Measurements from ENCODE around the gene RIPPLY1. TPM values are rescaled to one million over a fixed set of nuclear protein-coding genes. Genes with fewer than 3 reads are reported as not detected.

Gene RIPPLY1
- total RNA-seq, 3 donors from 2014 or later = 0.66 TPM; not detected in 2

DNA sequence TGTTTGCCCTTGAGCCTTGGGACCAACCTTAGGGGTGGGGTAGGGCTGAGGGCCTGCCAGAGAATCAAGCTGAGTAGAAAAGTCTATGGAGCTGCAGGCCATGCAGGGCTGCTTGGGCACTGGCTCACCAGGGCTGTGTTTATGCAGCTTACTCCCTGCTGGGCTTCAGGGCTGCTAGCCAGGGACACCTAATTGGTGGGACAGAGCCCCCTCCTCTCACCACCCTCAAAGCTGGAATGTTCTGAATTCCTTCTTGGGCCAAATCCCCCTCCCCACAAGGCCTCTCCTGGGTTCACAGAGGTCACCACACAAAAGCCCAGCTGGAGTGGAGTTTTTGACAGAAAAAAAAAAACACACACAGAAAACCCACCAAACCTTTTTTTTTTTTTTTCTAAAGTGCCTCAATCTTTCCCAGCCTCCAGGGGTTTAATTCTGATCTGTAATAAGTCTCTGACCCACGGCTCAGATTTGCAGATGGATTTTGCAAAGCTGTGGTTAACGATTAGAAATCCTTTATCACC, 16.9 kb upstream of the RIPPLY1 start, which contains the start of gene CLDN2:
Gene CLDN2, plus strand, starts transcription at position 471 of the 521 bp plus-strand sequence. CDS start 7,827 bp downstream, outside the sequence.
- no peak for DNase-seq (ENCODE audit: low spot score in 2 of 2)

DNA sequence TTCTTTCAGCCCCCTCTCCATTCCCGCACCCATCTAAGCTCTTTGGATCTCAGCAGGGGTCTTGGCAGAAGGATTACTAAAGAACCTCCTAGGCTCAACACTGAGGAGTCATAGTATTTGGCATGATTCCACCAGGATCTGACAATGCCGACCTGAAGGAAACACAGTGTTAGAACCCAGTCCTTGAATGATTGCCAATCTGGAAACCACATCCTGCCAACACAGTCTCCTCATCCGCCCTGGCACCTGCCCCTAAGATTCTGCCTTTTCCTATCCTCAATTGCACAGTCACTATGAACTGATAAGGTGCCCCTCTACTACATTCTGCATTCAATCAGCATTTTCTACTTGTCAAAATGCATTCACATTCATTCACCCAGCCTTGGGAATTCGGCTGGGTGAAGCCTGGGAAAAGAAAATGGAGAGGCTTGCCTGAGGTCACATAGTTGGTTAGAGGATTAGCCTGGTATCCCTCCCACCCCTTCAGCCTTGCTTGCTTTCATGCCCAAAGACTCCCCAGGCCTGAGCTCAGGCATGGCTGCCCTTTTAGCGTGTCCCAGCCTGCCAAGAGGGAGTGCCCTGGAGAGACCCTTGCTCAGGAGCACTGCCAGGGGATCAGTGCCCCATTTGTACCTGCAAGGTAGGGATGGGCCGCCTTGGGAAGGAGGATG, 14.8 kb upstream of the RIPPLY1 start:
- no peak for TF ChIP-seq POLR2A (IDR thresholded peaks at IDR 0.05)
- TF ChIP-seq POLR2AphosphoS5 (IDR thresholded peaks at IDR 0.05) = no peak
- TF ChIP-seq, protein P1, sequence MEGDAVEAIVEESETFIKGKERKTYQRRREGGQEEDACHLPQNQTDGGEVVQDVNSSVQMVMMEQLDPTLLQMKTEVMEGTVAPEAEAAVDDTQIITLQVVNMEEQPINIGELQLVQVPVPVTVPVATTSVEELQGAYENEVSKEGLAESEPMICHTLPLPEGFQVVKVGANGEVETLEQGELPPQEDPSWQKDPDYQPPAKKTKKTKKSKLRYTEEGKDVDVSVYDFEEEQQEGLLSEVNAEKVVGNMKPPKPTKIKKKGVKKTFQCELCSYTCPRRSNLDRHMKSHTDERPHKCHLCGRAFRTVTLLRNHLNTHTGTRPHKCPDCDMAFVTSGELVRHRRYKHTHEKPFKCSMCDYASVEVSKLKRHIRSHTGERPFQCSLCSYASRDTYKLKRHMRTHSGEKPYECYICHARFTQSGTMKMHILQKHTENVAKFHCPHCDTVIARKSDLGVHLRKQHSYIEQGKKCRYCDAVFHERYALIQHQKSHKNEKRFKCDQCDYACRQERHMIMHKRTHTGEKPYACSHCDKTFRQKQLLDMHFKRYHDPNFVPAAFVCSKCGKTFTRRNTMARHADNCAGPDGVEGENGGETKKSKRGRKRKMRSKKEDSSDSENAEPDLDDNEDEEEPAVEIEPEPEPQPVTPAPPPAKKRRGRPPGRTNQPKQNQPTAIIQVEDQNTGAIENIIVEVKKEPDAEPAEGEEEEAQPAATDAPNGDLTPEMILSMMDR (IDR thresholded peaks at IDR 0.05) = no peak
- H3K4me3 ChIP-seq = no peak overlapping the region
- no peaks in the 10 kb centered on the region for H3K36me3 ChIP-seq
- peaks cover 0 to 67% of the 10 kb centered on the region in 2 donors for H3K27me3 ChIP-seq
- no peak for DNase-seq (ENCODE audit: low spot score in 2 of 2)
- no peak overlapping the region for H3K27ac ChIP-seq
- intact Hi-C loops (cut with DNase I; ENCODE audit: low total_unique reads) = no loop called here
- H3K4me1 ChIP-seq = no peaks in the 10 kb centered on the region
- H3K9me3 ChIP-seq = no peaks in the 10 kb centered on the region

More for the DNA sequence above, 16.9 kb upstream of the RIPPLY1 start, which contains the start of gene CLDN2:
- H3K4me3 ChIP-seq = no peak within 1 kb of the TSS
- no peaks in the 10 kb centered on the region for H3K9me3 ChIP-seq
- no peaks in the 10 kb centered on the region for H3K4me1 ChIP-seq
- TF ChIP-seq POLR2AphosphoS5 (IDR thresholded peaks at IDR 0.05) (no peak), POLR2A (IDR thresholded peaks at IDR 0.05) (no peak)
- TF ChIP-seq, protein P1 (IDR thresholded peaks at IDR 0.05) = no peak
- intact Hi-C loops (cut with DNase I; ENCODE audit: low total_unique reads) = no loop called here
- no peak within 1 kb of the TSS for H3K27ac ChIP-seq
- peaks cover 0 to 71% of the 10 kb centered on the region in 2 donors for H3K27me3 ChIP-seq
- no peaks in the 10 kb centered on the region for H3K36me3 ChIP-seq

DNA sequence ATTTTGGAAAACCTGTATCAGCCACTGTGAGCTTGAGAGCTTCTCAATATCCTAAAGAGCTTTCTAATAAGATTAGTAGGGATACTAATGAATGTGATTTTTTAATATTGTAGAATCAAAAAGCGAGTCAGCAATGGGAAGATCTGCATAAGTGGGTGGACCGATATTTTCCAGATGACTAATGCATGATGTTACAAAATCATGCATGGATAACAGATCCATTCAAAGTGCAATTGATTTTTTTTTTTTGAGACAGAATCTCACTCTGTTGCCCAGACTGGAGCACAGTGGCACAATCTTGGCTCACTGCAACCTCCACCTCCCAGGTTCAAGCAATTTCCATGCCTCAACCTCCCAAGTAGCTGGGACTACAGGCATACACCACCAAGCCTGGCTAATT, 9.7 kb upstream of the RIPPLY1 start:
- H3K4me1 ChIP-seq = no peaks in the 10 kb centered on the region
- TF ChIP-seq POLR2A (IDR thresholded peaks at IDR 0.05) (no peak), POLR2AphosphoS5 (IDR thresholded peaks at IDR 0.05) (no peak)
- TF ChIP-seq, protein P1 (IDR thresholded peaks at IDR 0.05) = no peak
- H3K36me3 ChIP-seq = no peaks in the 10 kb centered on the region
- intact Hi-C loops (cut with DNase I; ENCODE audit: low total_unique reads) = no loop called here
- no peaks in the 10 kb centered on the region for H3K9me3 ChIP-seq
- DNase-seq (ENCODE audit: low spot score in 2 of 2) = no peak
- no peak overlapping the region for H3K27ac ChIP-seq
- H3K27me3 ChIP-seq = peaks cover 0 to 66% of the 10 kb centered on the region in 2 donors
- no peak overlapping the region for H3K4me3 ChIP-seq

DNA sequence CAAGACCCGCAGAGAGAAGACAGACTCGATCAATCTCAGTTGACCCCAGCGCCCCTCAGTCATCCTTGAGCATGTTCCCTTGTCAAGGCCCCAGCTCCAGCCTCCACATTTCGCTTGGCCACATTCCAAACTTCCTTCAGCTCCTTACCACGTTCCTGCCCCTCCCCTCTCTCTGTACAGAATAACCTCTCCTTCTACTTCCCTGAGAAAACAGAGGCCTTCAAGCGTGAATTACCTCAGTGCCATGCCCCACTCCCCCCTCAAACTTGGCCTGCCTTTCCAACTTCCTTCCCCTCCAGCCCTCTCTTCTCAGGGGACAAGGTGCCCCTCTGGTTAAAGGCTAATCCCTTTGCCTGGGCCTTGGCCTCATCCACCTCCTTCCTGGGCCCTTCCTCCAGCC, 3.2 kb upstream of the RIPPLY1 start:
- Histone ChIP-seq H3K4me1 (no peaks in the 10 kb centered on the region), H3K9me3 (no peaks in the 10 kb centered on the region), H3K36me3 (no peaks in the 10 kb centered on the region), H3K4me3 (no peak overlapping the region), H3K27me3 (peaks cover 0 to 66% of the 10 kb centered on the region in 2 donors), H3K27ac (no peak overlapping the region)
- intact Hi-C loops (cut with DNase I; ENCODE audit: low total_unique reads) = no loop called here
- DNase-seq (ENCODE audit: low spot score in 2 of 2) = no peak
- TF ChIP-seq, protein P1 (IDR thresholded peaks at IDR 0.05) = no peak
- TF ChIP-seq POLR2A (IDR thresholded peaks at IDR 0.05) = no peak
- no peak for TF ChIP-seq POLR2AphosphoS5 (IDR thresholded peaks at IDR 0.05)

DNA sequence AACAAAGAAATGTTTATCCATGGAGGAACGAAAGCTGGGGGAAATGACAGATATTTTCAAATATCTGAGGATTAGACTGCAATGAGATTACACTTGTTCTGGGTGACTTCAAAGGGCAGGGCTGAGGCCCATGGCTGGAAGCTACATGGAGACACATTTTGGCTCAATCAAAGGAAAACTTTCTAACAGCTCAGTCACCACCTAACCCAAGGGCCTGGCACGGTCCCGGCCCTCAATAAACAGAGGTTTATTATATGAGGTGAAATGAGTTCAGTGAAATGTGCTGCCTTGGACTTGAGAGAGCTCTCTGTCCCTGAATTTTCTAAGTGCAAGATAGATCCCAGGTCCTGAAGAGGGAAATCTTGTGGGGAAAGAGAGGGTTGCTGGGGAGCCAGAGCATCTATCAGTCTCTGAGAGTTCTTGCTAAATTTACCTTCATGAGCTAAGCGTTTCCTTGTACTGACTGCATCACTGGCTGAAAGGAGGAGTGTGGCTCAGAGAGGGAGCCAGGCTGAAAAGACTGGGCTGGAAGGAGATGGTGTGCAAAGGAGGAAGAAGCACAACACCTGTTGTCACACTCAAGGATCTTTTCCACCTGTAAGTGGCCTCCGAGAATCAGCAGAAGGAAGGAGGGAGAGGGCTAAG, 2.0 kb upstream of the RIPPLY1 start:
- Histone ChIP-seq H3K4me1 (no peaks in the 10 kb centered on the region), H3K9me3 (no peaks in the 10 kb centered on the region), H3K27ac (no peak overlapping the region), H3K27me3 (peaks cover 0 to 65% of the 10 kb centered on the region in 2 donors), H3K36me3 (no peaks in the 10 kb centered on the region), H3K4me3 (no peak overlapping the region)
- intact Hi-C loops (cut with DNase I; ENCODE audit: low total_unique reads) = no loop called here
- TF ChIP-seq, protein P1 (IDR thresholded peaks at IDR 0.05) = no peak
- TF ChIP-seq POLR2A (IDR thresholded peaks at IDR 0.05) = no peak
- TF ChIP-seq POLR2AphosphoS5 (IDR thresholded peaks at IDR 0.05) = no peak
- no peak for DNase-seq (ENCODE audit: low spot score in 2 of 2)
